SK-N-SH (cell line): Measurements from ENCODE around the gene PDS5A. TPM values are rescaled to one million over a fixed set of nuclear protein-coding genes. Genes with fewer than 3 reads are reported as not detected.

Experiments
- CTCF ChIA-PET: fragments of 300-600, 350-600 bp; formaldehyde crosslinking; extraction: SDS; loops from one replicate; lab custom pipeline; 2021; lab: Yijun Ruan, JAX
- POLR2A ChIA-PET: fragments of 350-600 bp; sonication (Branson Sonifier 250); formaldehyde crosslinking; extraction: SDS; loops from one replicate; lab custom pipeline; 2020; ENCODE audit warnings: antibody characterized with exemption, inconsistent platforms; lab: Yijun Ruan, JAX
- DNase-seq: peaks from one replicate; pipeline ENCODE4 v3.0.0; 2012
- H2AFZ ChIP-seq: fragments of 200-600 bp; sonication (generic); 2 replicates; pipeline ENCODE4 v1.8.1; 2016; ENCODE audit warnings: antibody characterized with exemption, mild to moderate bottlenecking, low read depth
- H3F3A ChIP-seq: fragments of 200-600 bp; sonication (generic); replicated peaks from 2 replicates; pipeline ENCODE3; 2016; ENCODE audit warnings: antibody characterized with exemption, mild to moderate bottlenecking; ENCODE audit not compliant: insufficient read depth
- H3K27ac ChIP-seq, 2 experiments: fragments of 200-500 bp in 1 of 2; fragments of 200-600 bp in 1 of 2; sonication (Bioruptor generic) in 1 of 2; sonication (generic), shearing (Covaris generic) in 1 of 2; 2 replicates each; pipeline versions ENCODE4 v1.5.1 to v1.6.1; 2014 to 2016; ENCODE audit warnings: low read depth in 2 of 2, inconsistent platforms in 1 of 2, low read length in 1 of 2, mild to moderate bottlenecking in 1 of 2, mixed read lengths in 1 of 2
- H3K27me3 ChIP-seq: fragments of 200-600 bp; sonication (generic), shearing (Covaris generic); 2 replicates; pipeline ENCODE4 v1.6.1; 2016; ENCODE audit warnings: mixed run types; ENCODE audit not compliant: insufficient read depth
- H3K36me3 ChIP-seq, 2 experiments: fragments of 200-500 bp in 1 of 2; fragments of 200-600 bp in 1 of 2; sonication (Bioruptor generic) in 1 of 2; sonication (generic) in 1 of 2; replicated peaks in 1 of 2; 2 replicates each; pipeline versions ENCODE3 to v1.5.1; 2014 to 2016; ENCODE audit warnings: low read length in 1 of 2, mild to moderate bottlenecking in 1 of 2; ENCODE audit not compliant: insufficient read depth in 2 of 2, control insufficient read depth in 1 of 2
- H3K4me1 ChIP-seq, 2 experiments: fragments of 200-500 bp in 1 of 2; fragments of 200-600 bp in 1 of 2; sonication (Bioruptor generic) in 1 of 2; sonication (generic), shearing (Covaris generic) in 1 of 2; 2 replicates each; pipeline versions ENCODE4 v1.5.1 to v1.6.1; 2014 to 2016; ENCODE audit warnings: low read depth in 1 of 2, low read length in 1 of 2, mixed run types in 1 of 2; ENCODE audit not compliant: insufficient read depth in 2 of 2, control insufficient read depth in 1 of 2
- H3K4me2 ChIP-seq: fragments of 200-600 bp; sonication (generic), shearing (Covaris generic); 2 replicates; pipeline ENCODE4 v1.6.1; 2017; ENCODE audit warnings: mixed run types
- H3K4me3 ChIP-seq, 2 experiments: fragments of 200-500 bp in 1 of 2; fragments of 200-600 bp in 1 of 2; sonication (Bioruptor generic) in 1 of 2; sonication (generic), shearing (Covaris generic) in 1 of 2; 2 replicates each; pipeline versions ENCODE4 v1.5.1 to v1.8.1; 2014 to 2016; ENCODE audit warnings: low read depth in 2 of 2, inconsistent platforms in 1 of 2, low read length in 1 of 2, mild to moderate bottlenecking in 1 of 2, mixed read lengths in 1 of 2, moderate library complexity in 1 of 2
- H3K79me2 ChIP-seq: fragments of 200-600 bp; sonication (generic); 2 replicates; pipeline ENCODE4 v1.8.1; 2017; ENCODE audit warnings: mild to moderate bottlenecking; ENCODE audit not compliant: insufficient read depth
- H3K9ac ChIP-seq: fragments of 200-600 bp; sonication (generic); 2 replicates; pipeline ENCODE4 v1.6.1; 2017; ENCODE audit warnings: mixed run types
- H3K9me2 ChIP-seq: fragments of 200-600 bp; sonication (generic); 2 replicates; pipeline ENCODE4 v1.6.1; 2017; ENCODE audit warnings: mixed run types
- H3K9me3 ChIP-seq: fragments of 200-600 bp; sonication (generic); 2 replicates; pipeline ENCODE4 v1.6.1; 2017; ENCODE audit warnings: mixed run types, mild to moderate bottlenecking, moderate library complexity
- H4K20me1 ChIP-seq: fragments of 200-600 bp; sonication (generic); 2 replicates; pipeline ENCODE4 v1.6.1; 2017; ENCODE audit warnings: mild to moderate bottlenecking, mixed run types; ENCODE audit not compliant: insufficient read depth
- ELF1 ChIP-seq: IDR thresholded peaks from 2 replicates; pipeline ENCODE4 v1.4.0; 2012
- EP300 ChIP-seq, 2 experiments: IDR thresholded peaks; 2 replicates each; pipeline versions ENCODE4 v1.4.0 to v1.6.1; 2012; ENCODE audit warnings: borderline replicate concordance in 1 of 2, low read depth in 1 of 2, low read length in 1 of 2
- EZH2phosphoT487 ChIP-seq: fragments of 200-600 bp; sonication (generic); IDR thresholded peaks from 2 replicates; pipeline ENCODE4 v1.6.1; 2017; ENCODE audit warnings: low read depth, mixed run types, mild to moderate bottlenecking, antibody characterized with exemption, moderate library complexity, borderline replicate concordance
- FOSL2 ChIP-seq: IDR thresholded peaks from 2 replicates; pipeline ENCODE4 v1.4.0; 2012; ENCODE audit warnings: low read depth, mild to moderate bottlenecking, moderate library complexity, borderline replicate concordance
- FOXJ3 ChIP-seq: sonication (generic); formaldehyde crosslinking; IDR thresholded peaks from 2 replicates; pipeline ENCODE4 v1.5.1; 2020; ENCODE audit warnings: mild to moderate bottlenecking, missing genetic modification reagents
- IRF3 ChIP-seq: fragments of 150-350 bp; IDR thresholded peaks from 2 replicates; pipeline ENCODE4 v1.6.1; 2016; ENCODE audit warnings: mild to moderate bottlenecking, low read depth, low read length
- JUND ChIP-seq: IDR thresholded peaks from 2 replicates; pipeline ENCODE4 v1.4.0; 2012
- MAX ChIP-seq: IDR thresholded peaks from 2 replicates; pipeline ENCODE4 v1.4.0; 2012; ENCODE audit warnings: low read depth
- RCOR1 ChIP-seq: fragments of 150-350 bp; IDR thresholded peaks from 2 replicates; pipeline ENCODE4 v1.6.1; 2017; ENCODE audit warnings: antibody characterized with exemption, low read length
- REST ChIP-seq: IDR thresholded peaks from 2 replicates; pipeline ENCODE4 v1.6.1; 2012; ENCODE audit warnings: mild to moderate bottlenecking, low read depth, low read length, moderate library complexity
- RFX5 ChIP-seq: IDR thresholded peaks from 2 replicates; pipeline ENCODE4 v1.6.1; 2012; ENCODE audit warnings: mild to moderate bottlenecking, improper control_type of control experiment, low read length
- RXRA ChIP-seq: IDR thresholded peaks from 2 replicates; pipeline ENCODE4 v1.4.0; 2012; ENCODE audit warnings: low read depth, mild to moderate bottlenecking, borderline replicate concordance
- TAF1 ChIP-seq: IDR thresholded peaks from 2 replicates; pipeline ENCODE4 v1.6.1; 2012; ENCODE audit warnings: low read depth, mild to moderate bottlenecking, low read length, moderate library complexity, borderline replicate concordance
- TCF12 ChIP-seq: IDR thresholded peaks from 2 replicates; pipeline ENCODE4 v1.4.0; 2012
- USF2 ChIP-seq: fragments of 150-350 bp; IDR thresholded peaks from 2 replicates; pipeline ENCODE4 v1.6.1; 2017; ENCODE audit warnings: antibody characterized with exemption, low read length, low read depth, borderline replicate concordance
- ZBTB33 ChIP-seq: IDR thresholded peaks from 2 replicates; pipeline ENCODE4 v1.4.0; 2012; ENCODE audit warnings: low read depth, borderline replicate concordance
- WGBS: methylation state at CpG from one replicate; pipeline ENCODE4 v1.1.6; 2017; ENCODE audit warnings: low lambda C conversion rate; 5-methylcytosine and 5-hydroxymethylcytosine counted together
- polyA plus RNA-seq, 3 experiments: library from polyadenylated mRNA; depleted of rRNA; stranded (reverse); fragments of >200 nt; gene quantifications; 2 replicates each; pipeline ENCODE4 v1.2.3, GENCODE V29; 2012

PDS5A gene
- polyA plus RNA-seq, 1 of the 3 experiments (the other 2 are of a cell fraction), result 14.1 TPM

GRCh38 chr4:39913471-39913870 is 64.2 kb downstream of the PDS5A start:
- Histone ChIP-seq H3K27me3 (no peaks in the 10 kb centered on the region), H3F3A (peaks cover 13% of the 10 kb centered on the region), H3K4me2 (no peak overlapping the region), H3K79me2 (peaks cover 19% of the 10 kb centered on the region; the same call in 1 of the 2 replicates), H3K9ac (no peak overlapping the region), H2AFZ (no peak overlapping the region), H3K4me1 (no peaks in the 10 kb centered on the region), H3K36me3 (peaks cover 28 to 78% of the 10 kb centered on the region in 2 experiments), H4K20me1 (no peaks in the 10 kb centered on the region), H3K9me2 (no peaks in the 10 kb centered on the region), H3K27ac (no peak overlapping the region), H3K9me3 (no peaks in the 10 kb centered on the region), H3K4me3 (no peak overlapping the region)
- 96% methylated on average over 4 of the region's 4 CpGs for WGBS
- ChIA-PET POLR2A (interaction anchor here (0.6 kb wide), 1 partner anchor 301 kb away, joined by 4 read pairs; no protein-coding TSS in a partner anchor), CTCF (no interaction called here)
- TF ChIP-seq RFX5 (no peak), EZH2phosphoT487 (no peak), REST (no peak), IRF3 (no peak), FOXJ3 (no peak), MAX (no peak), RXRA (no peak)
- no peak for DNase-seq

- Histone ChIP-seq H3K27ac (no peak overlapping the region), H3K79me2 (peaks cover 27% of the 10 kb centered on the region; the same call in 1 of the 2 replicates), H3K4me2 (no peak overlapping the region), H4K20me1 (no peaks in the 10 kb centered on the region), H3F3A (peaks cover 8% of the 10 kb centered on the region), H2AFZ (no peak overlapping the region), H3K9me2 (no peaks in the 10 kb centered on the region), H3K9ac (no peak overlapping the region), H3K27me3 (no peaks in the 10 kb centered on the region), H3K4me3 (no peak overlapping the region), H3K9me3 (no peaks in the 10 kb centered on the region), H3K36me3 (peaks cover 30 to 67% of the 10 kb centered on the region in 2 experiments), H3K4me1 (no peaks in the 10 kb centered on the region)
- DNase-seq, result no peak
- WGBS, result 96% methylated on average over 3 of the region's 3 CpGs
- ChIA-PET POLR2A (no interaction called here), CTCF (no interaction called here)
- TF ChIP-seq IRF3, result no peak
- no peak for TF ChIP-seq TCF12
- no peak for TF ChIP-seq FOXJ3
- no peak for TF ChIP-seq RCOR1
- no peak for TF ChIP-seq JUND
- TF ChIP-seq FOSL2, result no peak
- TF ChIP-seq USF2, result no peak
- TF ChIP-seq TAF1, result no peak
- no peak for TF ChIP-seq ELF1
- no peak for TF ChIP-seq ZBTB33
- no peak for TF ChIP-seq EP300 (IDR thresholded peaks at IDR 0.05; ENCODE audit: borderline replicate concordance in 1 of 2, low read depth in 1 of 2, low read length in 1 of 2)
These were observed 67.6 kb downstream of the PDS5A start for GRCh38 chr4:39910064-39910463.
